Heart left ventricle (tissue), 16 donors: Measurements from ENCODE around the gene OR1I1. TPM values are rescaled to one million over a fixed set of nuclear protein-coding genes. Genes with fewer than 3 reads are reported as not detected.

ENCODE experiments used
- ATAC-seq, 4 donors: fragments of 200-7000 bp; cut with Tn5 transposase; one replicate each; pipeline ENCODE4 v1.9.1; 2020 to 2022; ENCODE audit warnings: moderate library complexity in 4 of 4, mild to moderate bottlenecking in 3 of 4, moderate number of reproducible peaks in 1 of 4
- DNase-seq, 5 donors: peaks; one replicate each; pipeline ENCODE4 v3.0.0-alpha.2; 2020
- H3K27ac ChIP-seq, 12 donors: fragments of 200-600 bp; sonication (generic) in 4 of 12; one replicate each; pipeline versions ENCODE4 v1.5.0 to v1.8.0; 2016 to 2022; ENCODE audit warnings: mild to moderate bottlenecking in 2 of 12
- H3K27me3 ChIP-seq, 9 donors: fragments of 200-600 bp; sonication (generic) in 2 of 9; one replicate each; pipeline versions ENCODE4 v1.5.1 to v1.8.0; 2016 to 2022; ENCODE audit warnings: mild to moderate bottlenecking in 3 of 9
- H3K36me3 ChIP-seq, 9 donors: fragments of 200-600 bp; sonication (generic) in 2 of 9; one replicate each; pipeline versions ENCODE4 v1.5.0 to v1.8.0; 2018 to 2022; ENCODE audit warnings: mild to moderate bottlenecking in 2 of 9
- H3K4me1 ChIP-seq, 12 donors: fragments of 200-600 bp; sonication (generic) in 4 of 12; one replicate each; pipeline versions ENCODE4 v1.5.0 to v1.8.0; 2016 to 2022; ENCODE audit warnings: mild to moderate bottlenecking in 3 of 12
- H3K4me3 ChIP-seq, 12 donors: fragments of 200-600 bp; sonication (generic) in 4 of 12; one replicate each; pipeline versions ENCODE4 v1.5.0 to v1.8.0; 2017 to 2022; ENCODE audit warnings: mild to moderate bottlenecking in 9 of 12, moderate library complexity in 4 of 12
- H3K9me3 ChIP-seq, 12 donors: fragments of 200-600 bp; sonication (generic) in 4 of 12; one replicate each; pipeline versions ENCODE4 v1.5.0 to v1.8.0; 2016 to 2022; ENCODE audit warnings: mild to moderate bottlenecking in 1 of 12
- CTCF ChIP-seq, 12 donors: fragments of 200-600 bp; sonication (generic) in 4 of 12; IDR thresholded peaks; one replicate each; pipeline versions ENCODE4 v1.5.0 to v1.8.0; 2018 to 2022; ENCODE audit warnings: antibody characterized with exemption in 12 of 12, mild to moderate bottlenecking in 5 of 12
- POLR2A ChIP-seq, 2 donors: fragments of 450-650 bp; IDR thresholded peaks; one replicate each; pipeline ENCODE4 v1.6.1; 2017; ENCODE audit warnings: antibody characterized with exemption in 2 of 2, mild to moderate bottlenecking in 2 of 2, moderate library complexity in 2 of 2
- WGBS, 4 donors: extraction: QIAGEN DNeasy Blood & Tissue Kit in 2 of 4; methylation state at CpG; one replicate each; pipeline versions ENCODE4 v1.1.5 to v1.1.7; 2013 to 2018; 5-methylcytosine and 5-hydroxymethylcytosine counted together
- intact Hi-C, 10 donors: fragments of 100-400 bp; cut with DNase I; formaldehyde crosslinking; loops; one replicate each; pipeline versions ENCODE4 v1.11.1 to v1.14.2; 2022
- polyA plus RNA-seq, 2 donors: library from polyadenylated mRNA; stranded (reverse); fragments of 200-250 nt; gene quantifications; one replicate each; pipeline ENCODE4 v1.2.3, GENCODE V29; 2013
- total RNA-seq, 9 donors: library from RNA; depleted of rRNA in 2 of 9; stranded (reverse); fragments of >200 nt in 2 of 9; fragmentation: NEBNext Ultra II Directional in 3 of 9; extraction: Animal tissue kit (Norgen Biotek cat#: 25700) in 3 of 9; gene quantifications; one replicate each; pipeline versions ENCODE4 v1.1.0 to v1.2.4, GENCODE V29; 2016 to 2023
- donor health status: ischemic (EF 13 %, LVEDD 7.1; RV severe dilation, severe dysfunction).
- donor health status: healthy with polysubstance abuse.
- donor health status: DM: no; HTN: yes; CAD: no.
- donor health status: DM: no; HTN: no; CAD: no.
- donor health status: ischemic (EF 25% LVEDD 6.9; RV normal size, moderate dysfunction).
- donor health status: ischemic (EF 25% LVEDD 5.7; RV mildly dilated, moderate dysfunction).
- donor health status: healthy.
- donor health status: DM: yes; HTN: yes; CAD: no.
- donor health status: ischemic (EF 35%, LVEDD 5.7; RV mildly dilated, moderate dysfunction).
- donor health status: nonischemic (EF 11% LVEDD 7.7; RV severe dilation, severe dysfunction).
- donor health status: DM: yes; HTN: yes; CAD: no.
- donor health status: PGD.
- donor health status: ischemic (EF 29% LVEDD 5.4; RV normal size, mild dysfunction).
- donor health status: nonischemic (EF 23%, LVEDD 6.1; RV moderate dilation, normal function).

Gene OR1I1
- total and polyA plus RNA-seq, 11 donors: not detected

GRCh38 chr19:15138427-15138826 is 56.4 kb downstream of the OR1I1 start:
- 31 to 86% (median 57%) methylated on average over 1 of the region's 1 CpG for WGBS, 4 donors
- no peaks in the 10 kb centered on the region for H3K36me3 ChIP-seq
- H3K9me3 ChIP-seq: peaks cover 0 to 13% (median 0%) of the 10 kb centered on the region in 12 donors
- no peaks in the 10 kb centered on the region for H3K27me3 ChIP-seq
- DNase-seq (no peak), ATAC-seq (no peak)
- no peak for TF ChIP-seq CTCF (IDR thresholded peaks at IDR 0.05)
- TF ChIP-seq POLR2A (IDR thresholded peaks at IDR 0.05): no peak
- intact Hi-C loops: no loop called here
- H3K4me3 ChIP-seq: no peak overlapping the region
- no peaks in the 10 kb centered on the region for H3K4me1 ChIP-seq
- no peak overlapping the region for H3K27ac ChIP-seq

GRCh38 chr19:15141143-15141542 is 59.1 kb downstream of the OR1I1 start:
- 83 to 95% (median 94%) methylated on average over 25 of the region's 25 CpGs for WGBS, 4 donors
- no peaks in the 10 kb centered on the region for H3K36me3 ChIP-seq
- no peak overlapping the region for H3K4me3 ChIP-seq
- intact Hi-C loops: no loop called here
- TF ChIP-seq CTCF (IDR thresholded peaks at IDR 0.05): no peak
- TF ChIP-seq POLR2A (IDR thresholded peaks at IDR 0.05): no peak
- no peaks in the 10 kb centered on the region for H3K4me1 ChIP-seq
- H3K27ac ChIP-seq: no peak overlapping the region
- H3K9me3 ChIP-seq: peaks cover 0 to 13% (median 0%) of the 10 kb centered on the region in 12 donors
- DNase-seq: no peak
- no peaks in the 10 kb centered on the region for H3K27me3 ChIP-seq
- no peak for ATAC-seq

- ATAC-seq (no peak), DNase-seq (no peak)
- Histone ChIP-seq H3K4me1 (no peaks in the 10 kb centered on the region), H3K9me3 (peaks cover 0 to 13% (median 0%) of the 10 kb centered on the region in 12 donors), H3K36me3 (no peaks in the 10 kb centered on the region), H3K4me3 (no peak overlapping the region), H3K27me3 (no peaks in the 10 kb centered on the region), H3K27ac (no peak overlapping the region)
- TF ChIP-seq CTCF (IDR thresholded peaks at IDR 0.05) (no peak), POLR2A (IDR thresholded peaks at IDR 0.05) (no peak)
- intact Hi-C loops: no loop called here
- whole genome bisulfite sequencing, 4 donors: 79 to 86% (median 82%) methylated on average over 5 of the region's 5 CpGs
Observed at GRCh38 chr19:15142313-15142712, 60.3 kb downstream of the OR1I1 start.

Other genes with a start within 250 kb of the OR1I1 start
- gene OR7A5, start 247.0 kb upstream of the OR1I1 start, total RNA-seq: not detected
- gene OR7A5, start 247.0 kb upstream of the OR1I1 start, polyA plus RNA-seq: not detected
- under 1 TPM in 3 of 9 donors, not detected in 6; 0.02 to 0.28 (median 0.17) TPM for gene OR7C1, start 247.0 kb upstream of the OR1I1 start, total RNA-seq
- gene OR7C1, start 247.0 kb upstream of the OR1I1 start, polyA plus RNA-seq: not detected
- gene OR7A10, start 233.3 kb upstream of the OR1I1 start, total RNA-seq: not detected
- not detected for gene OR7A10, start 233.3 kb upstream of the OR1I1 start, polyA plus RNA-seq
- not detected for gene OR7A17, start 196.1 kb upstream of the OR1I1 start, total RNA-seq
- gene OR7A17, start 196.1 kb upstream of the OR1I1 start, polyA plus RNA-seq: not detected
- not detected for gene OR7C2, start 140.7 kb upstream of the OR1I1 start, total RNA-seq
- gene OR7C2, start 140.7 kb upstream of the OR1I1 start, polyA plus RNA-seq: not detected
- gene SLC1A6, start 102.3 kb upstream of the OR1I1 start, total RNA-seq: not detected
- not detected for gene SLC1A6, start 102.3 kb upstream of the OR1I1 start, polyA plus RNA-seq
- not detected for gene CASP14, start 32.7 kb upstream of the OR1I1 start, total RNA-seq
- gene CASP14, start 32.7 kb upstream of the OR1I1 start, polyA plus RNA-seq: not detected
- 10 to 100 TPM; 11.2 to 29.6 (median 15.8) TPM for gene SYDE1, start 25.2 kb downstream of the OR1I1 start, total RNA-seq
- 10 to 100 TPM in 1 of 2 donors, 1 to 10 TPM in 1; 8.0 to 14.5 TPM for gene SYDE1, start 25.2 kb downstream of the OR1I1 start, polyA plus RNA-seq
- gene NOTCH3, start 118.8 kb downstream of the OR1I1 start, total RNA-seq: 10 to 100 TPM; 20.9 to 77.2 (median 35.2) TPM
- gene NOTCH3, start 118.8 kb downstream of the OR1I1 start, polyA plus RNA-seq: 10 to 100 TPM; 16.7 to 21.9 TPM
- 1 to 10 TPM in 1 of 9 donors, under 1 TPM in 5, not detected in 3; 0.12 to 1.3 (median 0.14) TPM for gene EPHX3, start 150.2 kb downstream of the OR1I1 start, total RNA-seq
- under 1 TPM; 0.11 to 0.21 TPM for gene EPHX3, start 150.2 kb downstream of the OR1I1 start, polyA plus RNA-seq